GM18873 (cell line): ENCODE data around the gene AMOTL2.

Source experiments
- ATAC-seq: cut with Tn5 transposase; IDR thresholded peaks from one replicate; pipeline ENCODE4 v1.9.1; 2021; ENCODE audit warnings: mild to moderate bottlenecking, moderate library complexity, moderate number of reproducible peaks; ENCODE audit not compliant: unreplicated experiment, low FRiP score

Gene AMOTL2

DNA sequence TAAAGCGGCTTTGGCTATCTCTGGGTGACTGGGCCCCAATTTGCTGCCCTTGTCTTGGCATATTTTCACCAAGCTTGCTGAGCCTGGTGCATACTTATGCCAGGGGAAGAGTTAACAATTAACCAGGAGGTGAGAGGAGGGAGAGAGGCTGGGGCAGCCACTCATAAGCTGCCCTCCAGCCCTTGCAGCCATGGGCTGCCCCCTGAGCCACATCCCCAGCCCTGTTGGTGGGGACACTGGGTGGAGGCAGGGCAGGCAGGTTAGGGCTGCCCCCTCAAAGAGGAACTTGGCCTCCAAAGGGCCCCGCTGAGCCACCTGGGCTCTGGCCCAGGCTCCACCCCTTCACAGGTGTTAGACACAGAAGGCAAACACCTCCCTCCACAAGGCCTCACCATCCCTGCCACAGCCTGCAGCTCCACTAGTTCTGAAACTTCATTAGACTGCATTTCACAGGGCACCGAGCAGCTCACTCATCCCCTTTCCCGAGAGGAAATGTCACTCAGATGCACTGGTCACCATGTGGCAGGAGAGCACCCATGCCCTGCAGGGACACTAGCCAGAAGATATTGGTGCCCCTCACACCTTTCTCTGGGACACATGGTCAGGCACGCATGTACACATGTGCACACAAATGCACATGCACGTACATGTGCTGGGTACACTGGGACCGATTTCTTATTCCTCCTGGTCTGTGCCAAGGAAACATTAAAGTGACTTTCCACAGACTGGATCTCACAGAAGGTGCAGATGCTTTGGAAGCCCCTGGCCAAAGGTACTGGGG, 20.2 kb downstream of the AMOTL2 start:
- ATAC-seq = no peak

DNA sequence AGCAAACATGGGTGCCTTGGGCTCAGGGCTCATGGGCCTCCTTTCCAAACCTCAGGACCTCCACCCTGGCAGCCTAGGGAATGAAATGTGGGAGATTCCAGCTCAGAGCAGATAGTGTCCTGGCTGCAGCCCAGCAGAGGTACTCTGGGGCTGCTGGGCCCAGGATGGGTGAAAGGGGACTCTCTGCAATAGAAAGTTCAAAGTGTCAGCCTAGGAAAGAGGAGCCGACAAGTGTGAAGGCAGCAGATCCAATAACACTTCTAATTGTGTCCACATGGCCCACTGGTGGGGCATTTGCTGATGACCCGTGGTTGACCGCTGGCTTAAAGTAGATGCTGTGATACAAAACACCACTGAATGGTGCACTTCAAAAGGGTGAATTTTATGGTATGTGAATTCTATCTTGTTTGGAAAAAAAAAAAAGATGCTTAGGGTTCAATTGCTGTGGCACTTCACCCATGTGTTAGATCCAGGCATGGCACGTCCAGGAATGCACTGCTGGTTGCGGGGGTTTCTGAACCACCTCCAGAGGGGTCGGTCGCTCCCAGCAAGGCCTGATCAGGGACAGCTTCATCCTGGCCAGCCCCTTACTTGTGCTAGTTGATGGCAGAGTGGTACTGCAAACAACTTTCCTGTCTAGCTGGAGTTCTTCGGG, 20.9 kb downstream of the AMOTL2 start:
- ATAC-seq = no peak

DNA sequence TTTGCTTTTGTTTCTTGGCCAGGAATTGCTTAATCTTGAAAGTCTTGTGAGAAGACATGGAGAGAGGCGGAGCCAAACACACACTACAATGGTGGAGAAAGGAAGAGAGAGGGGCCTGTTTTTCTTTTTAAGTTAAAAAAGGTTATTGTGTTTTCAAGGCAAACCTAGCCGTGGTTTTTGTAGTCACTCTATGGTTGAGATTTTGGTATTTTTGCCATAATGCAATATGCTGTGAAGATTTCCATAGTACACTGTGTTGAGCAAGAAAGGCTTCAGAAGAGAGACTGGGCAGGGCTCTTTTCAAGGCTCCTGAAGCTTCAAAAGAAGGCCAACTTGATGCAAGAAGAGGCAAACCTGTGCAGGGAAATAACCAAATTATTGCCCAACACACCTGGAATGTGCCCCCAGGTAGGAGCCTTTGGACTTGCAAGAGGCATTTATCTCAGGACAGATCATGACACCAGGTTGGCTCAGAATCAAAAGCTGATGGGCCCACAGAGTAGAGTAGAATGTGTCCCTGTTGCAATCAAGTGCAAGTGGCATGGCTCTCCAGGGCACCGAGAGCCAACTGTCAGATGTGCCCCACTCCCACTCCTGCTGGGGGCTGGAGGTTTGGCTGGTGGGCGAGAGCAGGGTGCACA, 22.1 kb downstream of the AMOTL2 start:
- ATAC-seq = no peak

DNA sequence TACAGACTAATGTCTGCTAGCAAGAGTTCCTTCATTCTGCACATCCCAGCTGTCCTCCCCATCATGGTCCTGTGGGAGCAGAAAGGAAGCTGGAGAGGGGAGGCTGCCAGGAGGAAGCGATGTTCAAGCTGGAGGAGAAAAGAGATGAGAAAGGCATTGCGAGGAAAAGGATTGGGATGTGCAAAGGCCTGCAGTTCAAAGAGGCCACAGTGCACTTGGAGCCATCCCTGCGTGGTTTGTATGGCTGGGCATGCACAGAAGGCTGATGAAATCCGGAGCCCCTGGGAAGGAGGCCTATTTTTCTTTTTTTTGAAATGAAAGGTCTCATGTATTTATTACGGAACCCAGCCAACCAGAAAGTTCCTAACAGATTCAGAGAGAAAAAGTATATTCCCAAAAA, 22.8 kb downstream of the AMOTL2 start:
- ATAC-seq = no peak

GRCh38 chr3:134350861-134351311, 23.4 kb downstream of the AMOTL2 start:
- no peak for ATAC-seq

- no peak for ATAC-seq
Measured at GRCh38 chr3:134350266-134350665, 24.0 kb downstream of the AMOTL2 start.

GRCh38 chr3:134348524-134348923, 25.7 kb downstream of the AMOTL2 start:
- ATAC-seq = no peak

DNA sequence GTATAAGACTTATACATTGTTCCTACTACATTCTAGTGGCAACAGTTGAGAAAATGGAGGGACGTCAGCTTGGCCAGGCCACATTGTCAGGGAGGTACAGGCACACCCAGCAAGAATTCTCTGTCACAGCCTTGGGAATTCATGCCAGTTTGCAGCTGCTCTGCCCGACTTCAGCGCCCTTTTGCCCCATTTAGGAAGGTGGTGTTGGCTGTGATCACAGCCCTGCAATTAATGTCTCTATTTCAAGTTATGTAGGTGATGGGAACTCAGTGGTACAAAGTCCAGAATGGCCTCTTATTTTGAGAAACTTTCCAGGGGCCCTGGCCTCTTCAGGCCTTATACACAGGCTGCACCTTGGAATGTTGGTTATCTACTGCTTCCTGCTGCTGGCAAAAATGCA, 26.7 kb downstream of the AMOTL2 start:
- ATAC-seq = no peak

DNA sequence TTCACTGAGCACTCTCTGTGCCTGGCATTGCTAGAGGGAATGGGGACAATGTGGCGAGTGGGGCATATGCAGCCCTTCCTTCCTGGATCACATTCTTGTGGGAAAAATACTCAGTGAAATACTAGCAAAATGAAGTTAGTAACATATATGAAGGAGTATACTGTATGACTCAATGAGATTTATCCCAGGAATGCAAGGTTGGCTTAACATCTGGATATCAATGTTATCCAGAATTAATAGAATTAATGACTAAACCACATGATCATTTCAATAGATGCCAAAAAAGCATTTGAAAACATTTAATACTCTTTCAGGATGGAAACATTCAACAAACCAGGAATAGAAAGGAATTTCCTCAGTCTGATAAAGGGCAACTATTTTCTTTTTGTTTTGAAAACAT, 27.5 kb downstream of the AMOTL2 start:
- no peak for ATAC-seq

- no peak for ATAC-seq
Measured at GRCh38 chr3:134345202-134345601, 29.0 kb downstream of the AMOTL2 start.

DNA sequence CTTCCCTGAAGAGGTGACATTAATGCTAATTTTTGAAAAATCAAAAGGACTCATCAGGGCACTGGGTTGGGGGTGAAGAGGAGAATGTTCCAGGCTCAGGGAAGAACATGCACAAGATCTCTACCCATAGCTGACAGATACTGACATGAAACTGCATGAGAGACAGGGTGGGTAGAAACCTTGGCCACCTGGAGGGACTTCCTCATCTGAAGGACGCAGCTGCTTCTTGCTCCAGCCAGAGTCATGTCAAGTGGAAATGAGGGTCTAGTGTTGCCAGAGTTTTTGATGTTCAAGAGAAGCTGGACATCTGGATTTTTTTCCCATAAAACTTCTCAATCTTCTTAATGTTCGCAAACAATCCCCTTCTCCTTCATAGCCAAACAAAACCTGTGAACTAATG, 29.7 kb downstream of the AMOTL2 start:
- no peak for ATAC-seq

- ATAC-seq = no peak
Measured at GRCh38 chr3:134342259-134342658, 32.0 kb downstream of the AMOTL2 start.

DNA sequence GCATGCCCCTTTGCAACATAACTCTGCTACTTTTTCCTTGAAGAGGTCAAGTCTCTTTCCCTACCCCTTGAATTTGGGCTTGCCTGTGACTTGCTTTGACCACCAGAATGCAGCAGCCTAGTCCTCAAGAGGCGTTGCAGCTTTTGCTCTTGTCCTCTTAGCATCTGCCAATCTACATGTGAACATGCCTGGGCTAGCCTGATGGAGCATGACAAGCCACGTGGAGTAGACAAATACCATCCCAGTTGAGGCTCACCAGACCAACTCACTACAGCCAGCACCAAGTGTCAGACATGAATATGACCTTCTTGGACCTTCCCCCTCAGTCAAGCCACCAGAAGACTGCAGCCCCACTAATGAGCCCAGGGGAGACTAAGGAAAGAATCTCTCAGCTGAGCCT, 32.9 kb downstream of the AMOTL2 start:
- no peak for ATAC-seq

GRCh38 chr3:134340982-134341365, 33.3 kb downstream of the AMOTL2 start:
- no peak for ATAC-seq

DNA sequence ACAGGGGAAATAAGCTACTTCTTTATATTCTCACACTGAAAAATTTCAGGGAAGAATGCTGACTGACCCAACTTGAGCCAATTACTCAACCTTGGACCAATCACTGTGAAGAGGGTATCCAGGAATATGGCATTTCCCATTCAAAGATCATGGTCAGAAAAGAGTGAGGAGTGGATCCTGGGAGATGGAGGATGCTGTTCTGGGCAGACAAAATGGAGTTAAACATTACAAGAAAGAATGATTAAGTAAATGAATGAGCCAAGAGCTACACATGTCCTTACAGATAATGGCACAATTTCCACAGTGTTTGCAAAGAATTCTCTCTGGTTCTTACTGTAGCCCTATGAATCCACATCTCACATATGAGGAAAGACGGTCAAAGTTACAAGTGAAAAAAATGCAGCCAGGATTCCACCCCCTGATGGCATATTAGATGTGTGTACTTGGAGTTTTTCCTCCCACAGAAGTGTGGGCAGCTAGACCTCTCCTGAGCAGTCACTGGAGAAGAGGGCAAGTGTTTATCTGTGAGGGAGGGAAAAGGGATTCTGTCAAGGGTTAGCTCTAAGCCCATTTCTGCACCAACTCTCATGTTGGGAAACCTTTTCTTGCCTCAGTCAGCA, 33.8 kb downstream of the AMOTL2 start:
- ATAC-seq = no peak

DNA sequence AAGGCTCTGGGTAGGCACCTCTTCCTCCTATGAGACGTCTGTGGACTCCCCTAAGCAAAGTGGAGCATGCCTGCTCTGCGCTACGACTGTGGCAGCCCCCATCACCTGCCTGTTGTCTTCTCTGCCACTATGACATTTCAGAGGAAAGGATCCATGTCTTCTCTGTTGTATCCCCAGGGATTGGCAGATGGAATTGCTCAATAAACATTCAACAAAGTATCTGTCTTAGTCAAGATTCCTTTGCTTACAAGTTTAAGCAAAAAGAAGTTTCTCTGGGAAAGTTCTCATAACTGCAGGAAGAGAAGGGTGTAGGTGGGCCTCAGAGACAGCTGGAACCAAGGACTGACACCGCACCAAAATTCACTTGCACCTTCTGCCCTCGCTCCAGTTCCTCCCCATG, 34.3 kb downstream of the AMOTL2 start:
- no peak for ATAC-seq

- no peak for ATAC-seq
Measured at GRCh38 chr3:134339331-134339730, 34.9 kb downstream of the AMOTL2 start.

DNA sequence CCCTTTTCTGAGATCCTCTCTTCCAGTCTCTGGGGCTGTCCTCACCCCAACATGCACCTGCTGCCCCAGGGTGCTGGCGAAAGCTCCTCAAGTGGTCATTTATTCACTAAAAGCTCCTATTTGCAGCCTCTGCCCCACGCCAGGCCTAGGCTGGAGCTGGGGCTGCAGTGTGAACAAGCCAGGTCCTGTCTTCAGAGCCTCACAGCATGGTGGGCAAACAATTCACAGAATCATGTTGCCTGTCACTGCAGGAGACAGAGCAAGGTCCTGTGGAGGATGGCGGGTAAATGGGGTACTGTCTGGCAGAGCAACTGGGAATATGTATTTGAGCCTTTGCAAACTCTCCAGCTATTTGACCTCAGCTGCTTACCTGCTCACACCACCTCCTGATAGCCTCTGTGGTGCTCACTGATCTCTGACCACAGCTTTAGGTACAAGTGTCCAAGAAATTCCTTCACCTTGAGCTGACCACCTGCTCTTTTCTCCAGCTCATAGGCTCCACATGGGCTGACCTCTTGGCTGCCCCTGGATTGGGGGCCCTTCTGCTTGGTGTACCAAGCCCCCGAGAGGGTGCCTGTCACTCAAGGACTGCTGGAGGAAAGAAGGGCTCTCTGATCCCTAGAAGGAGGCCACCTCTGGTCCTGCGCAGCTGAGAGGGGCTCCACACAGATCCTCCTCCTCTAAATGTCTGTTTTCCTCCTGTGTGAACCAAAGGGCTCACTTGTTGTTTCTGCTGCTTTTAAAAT, 35.6 kb downstream of the AMOTL2 start:
- ATAC-seq = no peak

DNA sequence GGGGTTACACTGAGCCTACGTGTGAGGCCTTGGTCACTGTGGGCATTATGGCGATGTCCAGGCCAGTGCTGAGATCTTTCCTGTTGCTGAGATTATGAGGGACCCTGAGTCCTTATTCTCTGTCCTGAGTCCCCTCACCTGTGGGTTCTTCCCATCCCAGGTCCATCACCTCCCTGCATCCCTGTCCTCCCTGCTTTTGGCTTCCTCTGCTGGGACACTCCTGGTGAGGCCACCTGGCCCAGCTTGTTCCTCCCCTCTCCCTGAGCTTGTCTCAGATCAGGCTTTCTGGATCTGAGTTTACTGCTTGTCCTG, 36.1 kb downstream of the AMOTL2 start:
- no peak for ATAC-seq

- no peak for ATAC-seq
Measured at GRCh38 chr3:134337511-134338200, 36.6 kb downstream of the AMOTL2 start.
